ENCODE results near the gene KRT83.

- no peak for TF ChIP-seq CTCF (IDR thresholded peaks at IDR 0.05)
- TF ChIP-seq EZH2 (IDR thresholded peaks at IDR 0.05; ENCODE audit: borderline replicate concordance, insufficient read depth, low read depth, low read length, poor library complexity, severe bottlenecking) = no peak
These were observed 43.8 kb upstream of the KRT83 start for GRCh38 chr12:52364901-52365489.
